ENCODE measurements around the gene TMEM266.

Gene TMEM266

DNA sequence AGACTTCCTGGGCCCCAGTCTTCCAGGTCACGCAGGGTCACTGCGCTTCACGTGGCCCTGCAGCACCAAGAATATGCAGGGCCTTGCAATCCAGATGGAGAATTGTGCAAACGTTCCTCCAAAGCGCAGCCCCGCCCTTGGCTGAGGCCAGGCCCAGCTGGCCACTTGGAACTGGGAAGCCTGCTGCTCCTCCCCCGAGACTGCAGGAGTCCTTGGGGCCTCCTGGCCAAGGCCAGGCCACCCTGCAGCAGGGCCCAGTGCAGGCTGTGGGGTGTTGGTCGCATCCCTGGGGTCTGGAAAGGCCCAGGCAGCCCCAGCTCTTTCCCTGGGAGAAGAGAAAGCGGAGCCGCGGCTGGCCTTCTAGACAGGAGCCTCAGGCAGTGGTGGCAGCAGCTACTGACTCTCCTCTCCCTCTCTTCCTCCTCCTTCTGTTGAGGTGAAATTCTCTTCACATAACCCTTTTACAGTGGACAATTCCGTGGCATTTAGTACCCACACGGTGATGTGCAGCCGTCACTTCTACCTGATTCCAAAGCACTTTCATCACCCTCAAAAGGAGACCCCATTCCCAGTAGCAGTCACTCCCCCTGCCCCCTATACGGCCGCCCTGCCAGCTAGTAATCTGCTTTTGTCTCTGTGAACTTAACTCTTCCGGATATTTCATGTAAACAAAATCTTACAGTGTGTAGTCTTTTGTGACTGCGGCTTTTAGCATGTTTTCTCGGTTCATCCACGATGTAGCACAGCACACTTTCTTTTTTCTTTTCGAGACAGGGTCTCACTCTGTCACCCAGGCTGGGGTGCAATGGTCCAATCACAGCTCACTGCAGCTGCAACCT lies 103.9 kb downstream of the TMEM266 start:
- DNase-seq = no peak

DNA sequence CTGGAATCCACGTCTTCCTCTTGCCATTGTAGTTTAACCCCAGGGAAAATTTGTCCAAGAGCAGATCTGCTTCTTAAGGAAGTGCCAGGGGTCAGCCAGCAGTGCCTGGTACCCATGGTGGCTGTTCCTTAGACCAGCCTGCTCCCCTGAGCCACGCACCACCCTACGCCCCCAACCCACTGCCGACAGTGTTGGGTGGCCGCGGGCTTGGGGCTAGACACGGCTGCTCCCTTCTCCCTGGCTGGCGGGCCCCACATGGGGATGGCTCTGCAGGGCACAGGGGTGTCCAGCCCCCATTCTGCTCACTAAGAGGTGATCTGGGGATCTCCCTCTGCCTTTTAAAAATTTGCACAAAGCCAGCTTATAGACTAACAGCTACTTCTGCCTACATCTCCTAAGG lies 104.8 kb downstream of the TMEM266 start:
- no peak for DNase-seq

DNA sequence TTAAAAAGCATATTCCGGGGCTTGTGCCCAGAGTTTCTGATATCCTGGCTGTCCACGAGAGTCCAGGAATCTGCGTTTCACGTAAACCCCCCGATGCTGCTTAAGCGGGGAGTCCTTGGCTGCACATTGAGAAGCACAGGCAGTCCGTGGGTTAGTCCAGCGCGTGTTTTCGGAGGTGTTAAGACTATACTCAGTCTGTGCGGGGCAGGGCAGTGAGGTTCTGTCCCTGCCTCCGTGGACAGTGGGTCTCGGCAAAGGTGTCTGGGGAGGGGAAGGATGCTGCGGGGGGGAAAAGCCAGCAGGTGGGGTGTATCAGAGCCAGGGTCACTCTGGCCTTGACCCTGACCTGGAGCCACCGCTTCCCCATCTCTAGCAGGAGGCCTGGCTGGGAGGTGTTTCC lies 106.2 kb downstream of the TMEM266 start:
- DNase-seq = no peak

- DNase-seq = no peak
Observed at GRCh38 chr15:76168237-76168984, 108.6 kb downstream of the TMEM266 start.

DNA sequence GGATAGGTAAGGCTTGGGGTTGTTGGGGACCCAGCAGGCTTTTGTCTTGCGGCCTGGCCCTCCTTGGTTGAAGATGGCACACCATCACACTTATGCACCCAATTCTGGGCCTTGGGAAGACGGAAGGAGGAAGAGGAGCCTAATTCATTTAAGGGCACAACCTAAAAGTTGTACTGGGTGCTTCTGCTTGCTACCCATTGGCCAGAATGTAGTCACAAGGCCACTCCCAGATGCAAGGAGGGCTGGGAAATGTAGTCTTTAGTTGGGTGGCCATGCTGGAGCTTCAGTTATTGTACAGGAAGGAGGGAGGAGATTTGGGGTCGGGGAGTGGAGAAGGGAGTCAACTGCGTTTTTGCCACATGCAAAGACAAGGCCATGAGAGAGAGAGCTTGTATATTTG lies 109.2 kb downstream of the TMEM266 start:
- no peak for DNase-seq

DNA sequence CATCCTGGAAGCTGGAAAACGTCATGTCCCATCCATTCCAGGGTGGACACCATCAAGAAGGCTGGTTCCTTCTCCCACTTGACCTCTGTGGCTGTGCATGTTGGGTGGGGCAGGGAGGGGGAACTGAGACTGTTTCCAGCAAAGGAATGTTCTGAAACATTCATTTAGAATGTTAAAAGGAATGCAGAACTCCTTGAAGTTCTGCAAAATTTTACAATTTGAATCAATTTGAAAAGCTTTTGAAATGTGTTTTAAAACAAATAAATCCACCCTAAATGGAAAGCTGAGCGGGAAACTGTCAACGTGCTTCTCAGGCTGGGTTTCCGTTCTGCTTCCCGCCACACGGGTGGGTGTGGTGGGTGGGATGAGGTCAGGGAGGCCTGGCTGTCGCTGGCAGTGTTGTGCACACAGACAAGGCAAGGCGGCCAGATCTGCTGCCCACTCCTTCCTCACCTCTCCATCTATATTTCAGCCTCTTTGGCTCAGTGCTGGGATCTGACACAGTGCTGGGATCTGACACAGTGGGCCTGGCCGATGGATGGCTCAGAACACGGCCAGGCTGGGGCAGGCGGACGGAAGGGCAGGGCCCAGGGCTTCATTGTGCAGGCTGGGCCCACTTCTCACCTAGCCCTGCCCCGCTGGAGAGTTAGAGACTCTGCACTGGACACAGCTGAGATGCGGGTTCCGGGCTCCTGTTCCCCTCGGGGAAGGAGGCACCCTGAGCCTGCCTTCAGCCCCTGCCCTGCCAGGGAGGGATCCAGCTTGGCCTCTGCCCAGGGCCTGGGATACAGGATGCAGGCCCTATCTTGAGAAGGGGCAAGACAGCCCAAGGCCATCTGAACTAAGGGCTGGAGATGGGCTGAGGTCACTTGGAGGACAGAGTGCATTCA lies 110.4 kb downstream of the TMEM266 start:
- DNase-seq = no peak

DNA sequence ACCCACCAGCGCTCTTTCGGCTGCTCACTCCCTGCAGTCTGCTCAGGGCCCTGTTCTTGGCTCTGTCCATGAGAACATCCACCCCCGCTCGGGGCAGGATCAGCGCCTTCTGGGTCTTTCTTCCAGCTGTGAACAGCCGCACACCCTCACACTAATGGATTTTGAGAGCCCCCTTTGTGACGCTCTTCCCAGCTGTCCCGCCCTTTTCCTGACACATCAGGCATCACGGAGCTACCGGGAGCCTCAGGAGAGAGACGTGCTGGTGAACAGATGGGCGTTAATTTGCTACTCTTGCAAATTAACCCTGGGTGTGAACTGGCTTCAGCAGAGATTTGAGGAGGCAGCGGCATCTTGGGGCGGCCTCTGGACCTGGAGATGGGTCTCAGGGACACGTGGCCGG lies 113.0 kb downstream of the TMEM266 start:
- no peak for DNase-seq

DNA sequence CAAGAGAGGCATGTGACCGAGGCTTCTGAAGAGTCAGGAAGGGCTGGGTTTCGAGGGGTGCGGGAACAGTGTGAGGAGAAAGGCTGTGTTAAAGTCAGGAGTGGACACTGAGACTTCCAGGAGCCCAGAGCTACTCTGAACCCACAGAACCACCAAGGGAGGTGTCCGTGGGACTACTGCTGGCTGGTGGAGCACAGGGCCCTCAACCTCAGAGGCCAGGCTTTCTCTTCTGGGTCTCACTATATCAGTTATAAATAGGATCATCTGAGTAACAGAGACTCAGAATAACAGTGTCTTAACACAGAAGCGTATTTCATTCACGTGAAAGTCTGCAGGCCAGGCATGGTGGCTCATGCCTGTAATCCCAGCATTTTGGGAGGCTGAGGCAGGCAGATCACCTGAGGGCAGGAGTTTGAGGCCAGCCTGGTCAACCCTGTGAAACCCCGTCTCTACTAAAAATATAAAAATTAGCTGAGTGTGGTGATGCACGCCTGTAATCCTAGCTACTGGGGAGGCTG lies 113.6 kb downstream of the TMEM266 start:
- DNase-seq = no peak

DNA sequence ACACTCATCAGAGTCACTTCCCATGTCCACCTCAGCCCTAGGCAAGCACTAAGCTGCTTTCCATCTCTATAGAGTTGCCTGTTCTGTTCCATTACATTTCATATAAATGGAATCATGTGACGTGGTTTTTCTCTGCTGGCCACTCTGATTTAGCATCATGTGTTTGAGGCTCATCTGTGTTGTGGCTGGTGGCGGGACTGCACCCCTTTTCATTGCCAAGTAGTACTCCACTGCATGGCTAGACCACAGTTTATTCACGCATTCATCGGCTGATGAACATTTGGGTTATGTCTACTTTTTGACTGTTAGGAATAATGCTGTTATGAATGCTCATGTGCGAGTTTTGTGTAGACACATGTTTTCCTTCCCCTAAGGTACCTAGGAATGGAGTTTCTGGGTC lies 114.9 kb downstream of the TMEM266 start:
- DNase-seq = no peak

DNA sequence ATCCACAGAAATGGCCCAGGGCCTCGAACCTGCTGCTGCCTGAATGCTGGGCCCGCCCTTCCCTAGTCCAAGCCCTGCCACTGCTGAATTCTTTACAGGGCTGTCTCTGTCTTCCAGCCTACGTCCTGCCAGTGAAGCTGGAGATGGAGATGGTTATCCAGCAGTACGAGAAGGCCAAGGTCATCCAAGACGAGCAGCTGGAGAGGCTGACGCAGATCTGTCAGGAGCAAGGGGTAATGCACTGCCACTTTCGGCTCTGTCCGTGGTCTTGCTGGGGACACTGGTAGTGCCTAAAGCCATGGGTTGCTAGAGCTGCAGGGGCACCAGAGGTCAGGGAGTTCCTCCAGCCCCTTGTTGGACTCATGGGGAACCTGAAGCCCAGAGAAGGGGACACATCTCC lies 115.7 kb downstream of the TMEM266 start:
- no peak for DNase-seq

DNA sequence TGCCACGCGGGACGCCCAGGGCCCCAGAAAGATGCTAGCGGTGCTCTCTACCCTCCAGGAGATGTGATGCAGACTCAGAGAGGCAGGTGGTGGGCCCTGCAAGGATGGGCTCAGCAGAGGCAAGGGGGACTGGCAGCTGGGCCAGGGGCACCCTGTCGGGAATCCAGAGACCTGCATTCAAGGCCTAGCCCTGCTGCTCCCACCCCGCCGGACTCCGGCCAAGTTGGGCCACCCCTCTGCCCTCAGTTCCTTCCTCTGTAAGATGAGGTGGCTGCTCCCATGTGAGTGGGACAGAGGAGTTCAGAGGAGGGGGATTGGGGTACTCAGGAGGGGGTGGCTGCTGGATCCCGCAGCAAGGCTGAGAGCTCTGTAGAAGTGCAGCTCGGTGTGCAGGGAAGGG lies 116.3 kb downstream of the TMEM266 start:
- no peak for DNase-seq

GRCh38 chr15:76176487-76177085 lies 116.8 kb downstream of the TMEM266 start:
- DNase-seq = no peak

GRCh38 chr15:76177491-76178040 lies 117.8 kb downstream of the TMEM266 start:
- no peak for DNase-seq

DNA sequence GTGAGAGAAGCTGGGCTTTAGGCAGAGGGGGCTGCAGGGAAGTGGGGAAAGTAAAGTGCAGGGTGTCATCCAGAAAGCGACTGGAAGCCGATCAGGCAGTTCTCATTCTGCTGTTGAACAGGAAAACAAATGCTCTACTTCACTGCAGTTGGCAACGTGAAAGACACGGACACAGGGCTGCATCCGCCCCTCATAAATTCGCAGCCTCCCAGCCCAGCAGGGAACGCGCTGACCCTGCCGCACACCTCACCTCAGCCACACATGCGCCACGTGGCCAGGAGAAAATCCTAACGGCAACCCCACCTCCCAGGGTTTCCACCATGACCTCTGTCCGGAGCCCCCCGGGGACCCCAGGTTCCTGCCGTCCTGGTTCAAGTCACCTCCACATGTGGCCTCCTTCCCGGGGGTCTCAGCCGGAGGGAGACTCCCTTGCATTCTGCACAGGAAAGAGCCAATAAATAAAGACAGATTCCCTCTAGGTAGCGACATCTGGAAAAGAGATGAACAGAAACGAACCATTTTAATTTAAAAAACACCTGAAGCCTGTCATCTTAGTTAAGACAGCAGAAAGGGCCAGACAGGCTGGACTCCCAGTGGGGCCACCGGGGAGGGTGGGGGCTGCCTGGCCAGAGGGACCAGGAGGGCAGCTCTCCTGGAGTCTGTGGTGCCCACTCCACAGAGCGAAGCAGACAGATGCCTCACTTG lies 118.7 kb downstream of the TMEM266 start:
- no peak for DNase-seq

DNA sequence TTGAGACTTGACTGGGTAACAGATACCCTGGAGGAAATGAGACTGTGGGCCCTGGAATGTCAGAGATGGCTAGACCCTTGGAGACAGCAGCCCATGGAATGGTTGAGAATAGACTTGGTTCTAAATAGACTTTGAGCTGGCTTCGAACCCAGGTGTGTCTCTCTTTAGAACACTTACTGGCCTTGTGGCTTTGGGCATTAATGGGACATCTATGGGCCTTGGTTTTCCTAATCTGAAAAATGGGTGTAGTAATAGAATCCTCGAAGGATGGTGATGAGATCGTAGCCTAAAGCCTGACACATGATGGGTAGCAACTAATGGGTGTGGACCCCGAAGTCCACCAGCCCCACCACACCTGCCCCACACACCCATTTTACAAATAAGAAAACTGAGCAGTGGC lies 119.2 kb downstream of the TMEM266 start:
- DNase-seq = no peak

- DNase-seq = no peak
Observed at GRCh38 chr15:76180321-76180720, 120.5 kb downstream of the TMEM266 start.

DNA sequence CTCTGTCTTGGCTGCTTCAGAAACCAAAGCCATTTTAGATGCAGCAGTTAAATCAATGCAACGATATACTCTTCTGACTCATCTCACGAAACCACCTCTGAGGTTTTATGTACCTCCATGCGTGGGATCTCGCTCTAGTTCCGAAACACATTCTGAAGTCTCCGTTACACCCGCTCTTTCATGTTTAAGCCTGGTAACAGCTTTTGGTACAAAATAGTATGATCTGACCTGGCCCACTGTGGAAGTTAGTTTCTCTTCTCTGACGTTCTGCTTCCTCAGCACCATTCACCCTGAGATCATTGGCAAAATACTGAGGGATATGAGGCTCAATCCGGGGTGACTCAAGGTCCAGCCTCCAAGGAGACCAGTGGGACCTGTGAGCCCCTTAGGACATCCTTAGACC lies 121.9 kb downstream of the TMEM266 start:
- DNase-seq = no peak

DNA sequence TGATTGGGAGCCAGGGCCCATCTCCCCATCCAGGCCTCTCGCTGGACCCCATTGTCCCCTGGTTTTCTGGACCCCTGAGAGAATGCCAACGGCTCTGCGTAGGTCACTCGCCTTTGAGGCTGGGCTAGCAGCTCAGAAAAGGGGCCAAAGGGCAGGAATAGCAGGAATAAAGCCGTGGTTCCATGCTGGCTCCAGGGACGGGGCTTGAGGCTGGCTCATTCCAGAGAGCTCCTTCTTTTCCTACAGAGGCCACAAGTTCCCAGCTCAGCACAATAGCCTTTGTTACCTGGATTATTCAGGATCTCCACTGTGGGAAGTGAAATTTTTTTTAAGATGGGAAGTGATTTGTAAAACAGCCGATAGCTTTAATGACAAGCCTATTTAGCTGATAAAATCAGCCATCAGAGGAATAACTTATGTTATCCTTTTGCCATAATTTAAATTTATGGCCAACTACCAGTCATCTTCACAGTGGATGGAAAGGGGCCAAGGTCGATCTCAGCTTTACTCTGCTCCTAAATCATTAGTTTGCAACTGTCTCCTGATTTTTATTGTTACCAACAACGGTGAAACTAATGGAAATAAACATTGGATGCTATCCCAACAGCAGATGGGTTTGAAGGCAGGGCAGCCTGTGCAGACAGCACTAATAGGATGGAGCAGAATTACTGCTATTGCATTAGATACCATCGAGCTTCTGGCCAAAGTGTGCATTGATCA lies 124.3 kb downstream of the TMEM266 start:
- no peak for DNase-seq

DNA sequence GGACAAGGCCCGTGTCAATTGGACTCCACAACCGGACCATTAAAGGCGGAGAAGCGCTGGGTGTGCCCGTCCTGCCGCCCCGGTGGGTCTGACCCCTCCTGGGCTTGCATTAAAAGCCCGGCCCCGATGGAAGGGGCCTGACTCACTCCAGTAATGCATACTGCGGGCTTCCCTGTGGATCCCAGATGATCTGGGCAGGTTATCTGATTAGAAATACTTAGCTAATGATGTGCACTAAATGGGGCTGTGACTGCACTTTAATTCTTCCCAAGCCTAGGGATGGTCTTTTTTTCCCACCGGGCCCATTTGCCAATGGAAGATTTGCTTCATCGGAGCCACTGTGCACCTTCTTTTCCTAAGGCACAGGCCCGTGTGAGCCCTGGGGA lies 124.9 kb downstream of the TMEM266 start:
- no peak for DNase-seq

DNA sequence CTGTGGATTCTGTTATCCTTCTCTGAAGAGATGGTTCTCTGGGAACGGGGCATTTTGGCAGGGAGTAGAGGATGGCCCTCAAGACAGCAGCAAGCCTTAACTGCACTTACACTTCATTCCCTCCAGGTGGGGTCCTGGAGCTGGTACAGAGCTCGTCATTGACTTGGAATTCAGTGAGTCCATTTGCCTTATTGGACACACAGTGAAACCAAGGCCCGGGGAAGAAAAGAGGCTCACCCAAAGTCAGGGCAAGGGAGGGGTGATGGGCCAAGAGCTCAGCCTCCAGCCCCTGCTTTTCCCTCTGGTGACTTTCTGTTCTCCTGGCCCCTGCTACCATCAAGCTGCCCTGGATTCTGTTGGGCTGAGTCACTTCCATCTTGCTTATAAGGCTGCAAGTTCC lies 125.9 kb downstream of the TMEM266 start:
- no peak for DNase-seq

- no peak for DNase-seq
Observed at GRCh38 chr15:76187163-76187562, 127.4 kb downstream of the TMEM266 start.
